HG03460 (cell line): ENCODE measurements around the gene STAT3.

Experiments
- ATAC-seq: cut with Tn5 transposase; IDR thresholded peaks from one replicate; pipeline ENCODE4 v1.9.1; 2021; ENCODE audit not compliant: unreplicated experiment

Gene STAT3

DNA sequence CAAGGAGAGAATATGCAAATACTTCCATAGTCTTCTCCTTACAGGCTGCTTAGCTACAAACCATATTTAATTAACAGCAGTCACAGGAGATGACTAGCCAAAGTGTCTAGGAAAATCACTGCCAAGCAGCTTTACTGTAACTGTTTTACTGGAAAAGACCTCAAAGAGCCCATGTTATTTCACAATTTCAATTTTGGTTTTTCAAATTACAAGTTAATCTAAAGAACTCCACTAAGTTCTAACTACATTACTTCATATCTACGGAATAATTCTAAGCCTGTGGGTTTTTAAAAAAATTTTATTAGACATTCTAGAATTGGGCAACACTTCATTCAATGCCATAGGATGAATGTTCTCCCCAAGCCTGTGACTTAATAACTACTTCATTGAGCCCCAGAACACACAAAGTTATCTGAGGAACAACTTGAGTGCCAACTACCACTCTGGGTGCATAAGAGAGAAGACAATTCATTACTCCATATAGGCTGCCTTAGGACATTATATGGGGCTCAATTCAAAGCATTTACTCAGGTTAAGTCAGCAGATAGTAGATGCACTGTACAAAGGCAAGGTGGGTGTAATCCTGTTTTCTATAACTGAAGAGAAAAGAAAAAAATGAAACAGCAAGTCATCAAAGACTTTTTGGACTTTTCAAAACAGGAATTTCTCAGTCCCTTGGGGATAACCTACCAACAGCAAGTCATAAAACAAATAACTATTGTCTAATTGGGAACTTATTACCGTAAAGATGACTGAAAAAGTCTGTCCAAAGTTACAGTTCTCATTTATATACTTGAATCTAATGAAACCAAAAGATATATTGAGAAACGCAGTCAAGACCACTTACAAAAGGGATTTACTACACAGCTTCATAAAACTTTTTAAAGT lies 33.0 kb downstream of the STAT3 start:
- ATAC-seq = no peak

DNA sequence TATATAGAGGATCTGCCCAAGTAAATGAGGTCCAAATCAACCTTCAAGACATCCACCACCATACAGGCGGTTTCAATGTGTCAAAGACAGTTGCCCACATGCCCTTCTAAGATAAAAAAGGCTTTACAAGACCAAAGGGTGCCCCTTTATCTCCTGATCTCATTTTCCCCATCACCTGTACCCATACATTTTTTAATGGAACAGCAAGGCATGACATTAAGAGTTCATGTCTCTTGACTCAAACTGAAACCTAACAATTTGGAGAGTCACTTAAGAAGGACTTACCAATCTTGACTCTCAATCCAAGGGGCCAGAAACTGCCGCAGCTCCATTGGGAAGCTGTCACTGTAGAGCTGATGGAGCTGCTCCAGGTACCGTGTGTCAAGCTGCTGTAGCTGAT lies 40.1 kb downstream of the STAT3 start:
- ATAC-seq = no peak

DNA sequence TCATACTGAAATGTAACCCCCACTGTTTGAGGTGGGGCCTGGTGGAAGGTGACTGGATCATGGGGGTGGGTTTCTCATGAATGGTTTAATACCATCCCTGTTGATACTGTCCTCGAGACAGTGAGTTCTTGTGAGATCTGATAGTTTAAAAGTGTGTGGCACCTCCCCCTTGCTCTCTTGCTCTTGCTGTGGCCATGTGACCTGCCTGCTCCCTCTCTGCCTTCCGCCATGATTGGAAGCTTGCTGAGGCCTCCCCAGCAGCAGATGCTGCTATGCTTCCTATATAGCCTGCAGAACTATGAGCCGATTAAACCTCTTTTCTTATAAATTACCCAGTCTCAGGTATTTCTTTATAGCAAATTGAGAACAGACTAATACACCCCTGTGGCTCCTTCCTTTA lies 40.6 kb downstream of the STAT3 start:
- ATAC-seq = no peak

- no peak for ATAC-seq
These were observed 41.0 kb downstream of the STAT3 start for GRCh38 chr17:42347198-42347597.

DNA sequence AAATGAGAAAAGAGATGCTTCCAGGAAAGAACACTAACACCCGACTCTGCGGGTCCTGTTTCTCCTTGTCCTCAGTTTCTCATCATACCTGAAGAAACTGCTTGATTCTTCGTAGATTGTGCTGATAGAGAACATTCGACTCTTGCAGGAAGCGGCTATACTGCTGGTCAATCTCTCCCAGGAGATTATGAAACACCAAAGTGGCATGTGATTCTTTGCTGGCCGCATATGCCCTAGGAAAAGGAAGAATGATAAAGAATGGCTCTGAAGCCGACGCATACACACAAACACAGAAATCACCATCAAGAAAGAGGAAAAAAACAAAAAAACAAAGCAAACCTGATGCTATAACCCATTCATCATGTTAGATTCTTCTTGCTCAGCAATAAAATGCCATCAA lies 41.8 kb downstream of the STAT3 start:
- no peak for ATAC-seq

GRCh38 chr17:42345396-42346073 lies 42.7 kb downstream of the STAT3 start:
- ATAC-seq = no peak

GRCh38 chr17:42342242-42343008 lies 45.8 kb downstream of the STAT3 start:
- ATAC-seq = no peak

GRCh38 chr17:42341568-42341967 lies 46.7 kb downstream of the STAT3 start:
- ATAC-seq = no peak

GRCh38 chr17:42340691-42341127 lies 47.5 kb downstream of the STAT3 start:
- ATAC-seq = no peak

- no peak for ATAC-seq
These were observed 49.0 kb downstream of the STAT3 start for GRCh38 chr17:42339221-42339620.

DNA sequence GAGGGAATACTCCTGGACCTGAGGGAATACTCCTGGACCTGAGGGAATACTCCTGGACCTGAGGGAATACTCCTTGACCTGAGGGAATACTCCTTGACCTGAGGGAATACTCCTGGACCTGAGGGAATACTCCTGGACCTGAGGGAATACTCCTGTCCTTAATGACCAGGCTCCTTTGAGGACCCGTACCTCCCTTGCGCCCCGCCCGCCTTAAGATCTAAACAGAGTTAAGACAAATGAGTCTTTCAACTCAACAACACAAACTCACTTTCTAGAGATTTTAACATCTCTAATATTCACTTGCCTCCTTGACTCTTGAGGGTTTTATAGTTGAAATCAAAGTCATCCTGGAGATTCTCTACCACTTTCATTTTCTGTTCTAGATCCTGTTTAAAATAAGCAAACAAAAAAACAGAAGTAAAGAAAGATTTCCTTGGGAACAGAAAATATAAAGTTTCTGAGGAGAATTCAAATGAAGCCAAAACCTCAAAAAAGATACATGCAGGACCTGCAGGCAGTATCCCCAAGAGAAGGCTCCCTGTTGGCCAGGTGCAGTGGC lies 49.7 kb downstream of the STAT3 start:
- ATAC-seq = no peak

DNA sequence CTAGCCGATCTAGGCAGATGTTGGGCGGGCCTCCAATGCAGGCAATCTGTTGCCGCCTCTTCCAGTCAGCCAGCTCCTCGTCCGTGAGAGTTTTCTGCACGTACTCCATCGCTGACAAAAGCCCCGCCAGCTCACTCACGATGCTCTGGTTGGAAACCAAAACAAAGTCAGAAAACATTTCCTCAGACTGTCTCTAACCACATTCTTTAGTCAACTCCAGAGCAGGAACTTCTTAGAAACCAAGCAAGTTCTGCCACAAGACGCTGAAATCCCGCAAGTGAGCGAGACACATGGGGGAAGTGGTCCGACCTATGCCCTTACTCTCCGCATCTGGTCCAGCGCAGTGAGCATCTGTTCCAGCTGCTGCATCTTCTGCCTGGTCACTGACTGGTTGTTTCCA lies 50.8 kb downstream of the STAT3 start:
- no peak for ATAC-seq

GRCh38 chr17:42334677-42335076 lies 53.6 kb downstream of the STAT3 start:
- no peak for ATAC-seq

- no peak for ATAC-seq
These were observed 55.2 kb downstream of the STAT3 start for GRCh38 chr17:42333053-42333452.

DNA sequence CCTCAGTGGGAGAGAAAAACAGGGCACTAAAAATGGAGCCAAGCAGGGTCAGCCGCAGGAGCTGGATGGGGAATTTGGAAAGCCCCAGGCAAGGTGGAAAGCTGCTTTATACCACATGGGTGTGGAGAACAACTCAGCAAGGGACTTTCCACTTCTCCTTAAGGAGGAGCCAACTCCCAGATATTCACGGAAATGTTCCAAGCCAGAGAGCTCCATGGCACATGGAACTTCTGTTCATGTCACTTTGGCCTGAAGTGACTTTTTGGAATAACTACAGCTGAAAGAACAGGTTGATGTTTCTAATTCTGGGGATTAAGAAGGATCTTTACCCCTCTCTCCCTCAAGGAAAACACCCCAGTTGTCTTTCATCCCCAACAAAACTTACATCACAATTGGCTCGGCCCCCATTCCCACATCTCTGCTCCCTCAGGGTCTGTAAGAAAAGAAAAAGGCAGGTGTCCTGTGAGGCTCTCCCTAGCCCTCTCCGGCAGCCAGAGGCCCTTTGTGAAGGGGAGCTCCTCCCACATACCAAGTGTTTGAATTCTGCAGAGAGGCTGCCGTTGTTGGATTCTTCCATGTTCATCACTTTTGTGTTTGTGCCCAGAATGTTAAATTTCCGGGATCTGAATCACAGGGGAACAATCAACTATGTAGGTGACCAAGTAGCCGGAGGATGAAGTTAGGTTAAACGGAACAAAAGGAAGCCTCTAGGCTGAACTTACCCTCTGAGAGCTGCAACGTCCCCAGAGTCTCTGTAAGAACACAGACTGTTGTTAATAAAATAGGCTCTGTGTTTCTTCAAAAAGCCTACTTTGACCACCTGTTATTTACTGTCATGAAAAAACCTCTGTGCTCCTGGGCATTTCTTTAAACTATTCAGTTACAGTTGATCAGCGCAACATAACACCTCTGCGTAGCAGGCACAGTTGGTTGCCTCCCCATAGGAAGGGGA lies 58.9 kb downstream of the STAT3 start:
- ATAC-seq = no peak

DNA sequence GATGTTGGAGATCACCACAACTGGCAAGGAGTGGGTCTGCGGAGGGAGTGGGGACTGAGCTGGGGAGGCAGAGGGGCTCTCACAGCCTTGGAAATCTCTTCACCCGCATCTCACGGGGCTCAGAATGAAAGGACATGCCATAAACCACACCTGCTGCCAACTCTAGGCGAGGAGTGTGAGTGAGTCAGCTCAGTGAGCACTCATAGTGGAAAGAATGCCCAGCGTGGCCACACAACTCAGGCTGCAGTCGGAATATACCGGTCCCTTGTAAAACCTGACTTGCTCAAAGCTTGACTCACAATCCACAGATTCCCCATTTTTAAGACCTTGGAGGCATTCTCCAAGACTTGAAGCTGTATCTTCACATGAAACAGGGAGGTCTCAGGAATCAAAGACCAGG lies 63.2 kb downstream of the STAT3 start:
- ATAC-seq = no peak

DNA sequence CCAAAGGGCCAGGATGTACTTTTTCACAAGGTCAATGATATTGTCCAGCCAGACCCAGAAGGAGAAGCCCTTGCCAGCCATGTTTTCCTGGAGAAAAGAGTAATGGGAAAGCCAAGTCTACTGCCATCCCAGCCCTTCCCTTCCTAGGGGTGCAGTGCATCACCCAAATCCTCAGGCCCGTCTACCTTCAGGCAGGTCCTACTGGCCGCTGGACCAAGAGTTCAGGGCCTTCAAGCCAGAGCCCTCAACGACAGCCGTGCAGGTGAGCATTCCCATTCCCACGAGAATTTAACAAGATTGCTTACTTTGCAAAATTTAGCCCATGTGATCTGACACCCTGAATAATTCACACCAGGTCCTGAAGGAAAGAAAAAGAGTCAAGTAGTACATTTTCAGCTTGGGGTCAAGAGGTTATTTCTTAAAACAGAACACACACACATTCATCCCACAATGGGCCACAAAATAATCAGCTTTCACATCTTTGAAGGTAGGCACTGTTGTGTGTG lies 64.9 kb downstream of the STAT3 start:
- no peak for ATAC-seq

- ATAC-seq = no peak
These were observed 65.6 kb downstream of the STAT3 start for GRCh38 chr17:42322382-42323267.

- no peak for ATAC-seq
These were observed 66.7 kb downstream of the STAT3 start for GRCh38 chr17:42321555-42321954.
